Measurements from ENCODE around the gene TMCC1.
A peak's percentile ranks its signal among the peaks of the same experiment; 100 is the strongest.
"Not testable (repeated sequence)": the region's sequence is repeated elsewhere in the genome, so short reads cannot be mapped to it uniquely, and the experiment has no call there.

Gene TMCC1

DNA sequence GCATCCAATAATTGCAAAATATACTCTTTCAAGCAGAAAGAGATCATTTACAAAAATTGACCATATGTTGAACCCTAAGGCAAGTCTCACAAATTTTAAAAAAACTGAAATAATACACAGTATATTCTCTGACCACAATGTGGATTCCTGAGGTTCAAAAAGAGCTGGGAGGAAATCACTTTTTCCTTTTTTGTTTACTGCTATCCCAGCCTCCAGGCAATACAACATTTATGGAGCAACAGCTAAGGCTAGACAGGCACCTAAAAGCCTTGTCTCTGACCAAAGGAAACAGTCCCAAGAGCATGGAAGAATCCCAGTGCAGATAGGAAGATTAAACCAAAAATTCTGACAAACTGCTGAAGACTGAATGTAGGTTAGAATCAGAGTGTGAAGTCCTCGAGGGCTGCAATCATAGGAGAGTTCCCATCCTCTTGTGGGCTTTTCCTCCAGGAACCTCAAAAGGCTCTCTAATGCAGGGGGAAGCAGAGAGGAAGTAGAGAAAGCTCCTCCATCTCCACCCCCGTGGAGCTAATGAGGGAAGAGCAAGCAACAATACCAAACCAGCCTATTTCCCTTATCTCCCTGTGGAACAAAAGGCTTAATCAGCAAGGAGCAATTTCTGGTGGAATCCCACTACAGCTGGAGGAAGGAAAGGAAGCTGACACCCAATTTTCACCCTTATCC lies 57.0 kb downstream of the TMCC1 start:
- TF ChIP-seq, protein P1, sequence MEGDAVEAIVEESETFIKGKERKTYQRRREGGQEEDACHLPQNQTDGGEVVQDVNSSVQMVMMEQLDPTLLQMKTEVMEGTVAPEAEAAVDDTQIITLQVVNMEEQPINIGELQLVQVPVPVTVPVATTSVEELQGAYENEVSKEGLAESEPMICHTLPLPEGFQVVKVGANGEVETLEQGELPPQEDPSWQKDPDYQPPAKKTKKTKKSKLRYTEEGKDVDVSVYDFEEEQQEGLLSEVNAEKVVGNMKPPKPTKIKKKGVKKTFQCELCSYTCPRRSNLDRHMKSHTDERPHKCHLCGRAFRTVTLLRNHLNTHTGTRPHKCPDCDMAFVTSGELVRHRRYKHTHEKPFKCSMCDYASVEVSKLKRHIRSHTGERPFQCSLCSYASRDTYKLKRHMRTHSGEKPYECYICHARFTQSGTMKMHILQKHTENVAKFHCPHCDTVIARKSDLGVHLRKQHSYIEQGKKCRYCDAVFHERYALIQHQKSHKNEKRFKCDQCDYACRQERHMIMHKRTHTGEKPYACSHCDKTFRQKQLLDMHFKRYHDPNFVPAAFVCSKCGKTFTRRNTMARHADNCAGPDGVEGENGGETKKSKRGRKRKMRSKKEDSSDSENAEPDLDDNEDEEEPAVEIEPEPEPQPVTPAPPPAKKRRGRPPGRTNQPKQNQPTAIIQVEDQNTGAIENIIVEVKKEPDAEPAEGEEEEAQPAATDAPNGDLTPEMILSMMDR (IDR thresholded peaks at IDR 0.05; ENCODE audit: insufficient read depth, low read depth, low read length, missing control alignments), result no peak
- H3K4me3 ChIP-seq (ENCODE audit: low read length), result no peak overlapping the region
- no peak for DNase-seq (ENCODE audit: low read depth)

DNA sequence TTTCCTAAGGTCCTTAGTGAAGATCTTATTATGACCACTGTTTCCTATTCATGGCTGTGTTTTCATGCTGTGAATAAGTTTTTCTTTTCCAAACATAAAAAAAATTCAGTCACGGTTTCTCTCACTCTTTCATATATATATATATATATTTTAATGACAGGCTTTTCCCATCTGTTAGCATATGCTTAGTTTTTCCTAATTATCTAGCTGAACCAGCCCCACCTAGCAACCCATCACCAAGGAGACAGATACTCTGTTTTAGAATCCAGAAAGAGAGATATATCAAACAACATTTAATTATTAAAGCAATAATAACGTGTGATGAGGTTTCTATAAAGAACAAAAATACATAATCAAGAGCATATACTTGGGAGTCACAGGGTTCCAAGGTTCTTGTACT lies 58.3 kb downstream of the TMCC1 start:
- H3K4me3 ChIP-seq (ENCODE audit: low read length), result no peak overlapping the region
- no peak for DNase-seq (ENCODE audit: low read depth)
- TF ChIP-seq, protein P1 (IDR thresholded peaks at IDR 0.05; ENCODE audit: insufficient read depth, low read depth, low read length, missing control alignments), result no peak

DNA sequence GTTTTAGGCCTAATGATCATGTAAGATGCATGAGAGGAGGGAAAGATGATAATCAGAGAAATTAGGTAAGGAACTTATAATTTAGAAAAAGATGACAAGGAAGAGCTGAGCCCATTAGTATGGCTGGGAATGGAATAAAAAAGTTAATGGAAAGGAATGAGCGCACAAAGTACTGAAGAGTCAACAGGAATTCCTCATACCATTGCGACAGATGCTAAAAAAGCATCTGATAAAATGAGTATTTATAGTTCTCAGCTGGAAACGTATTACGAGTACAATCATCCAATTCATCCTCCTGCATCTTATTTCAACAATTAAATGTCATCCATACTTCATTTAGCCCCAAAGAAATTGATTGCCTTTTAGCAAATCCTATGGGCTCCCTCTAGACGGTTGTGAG lies 58.9 kb downstream of the TMCC1 start:
- no peak overlapping the region for H3K4me3 ChIP-seq (ENCODE audit: low read length)
- DNase-seq (ENCODE audit: low read depth), result no peak
- TF ChIP-seq, protein P1 (IDR thresholded peaks at IDR 0.05; ENCODE audit: insufficient read depth, low read depth, low read length, missing control alignments), result no peak

DNA sequence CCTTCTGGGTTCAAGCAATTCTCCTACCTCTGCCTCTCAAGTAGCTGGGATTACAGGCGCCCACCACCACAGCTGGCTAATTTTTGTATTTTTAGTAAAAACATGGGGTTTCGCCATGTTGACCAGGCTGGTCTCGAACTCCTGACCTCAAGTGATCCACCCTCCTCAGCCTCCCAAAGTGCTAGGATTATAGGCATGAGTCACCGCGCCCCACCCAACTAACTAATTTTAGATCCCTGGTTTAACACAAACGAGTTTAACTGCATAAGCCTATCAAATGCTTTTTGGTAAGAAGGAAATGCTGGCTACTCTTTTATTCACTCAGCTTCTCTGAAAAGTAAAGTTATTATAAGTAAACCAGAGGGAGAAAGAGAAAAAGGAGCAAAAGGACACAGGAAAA lies 61.6 kb downstream of the TMCC1 start:
- DNase-seq (ENCODE audit: low read depth), result peak; percentile 41

DNA sequence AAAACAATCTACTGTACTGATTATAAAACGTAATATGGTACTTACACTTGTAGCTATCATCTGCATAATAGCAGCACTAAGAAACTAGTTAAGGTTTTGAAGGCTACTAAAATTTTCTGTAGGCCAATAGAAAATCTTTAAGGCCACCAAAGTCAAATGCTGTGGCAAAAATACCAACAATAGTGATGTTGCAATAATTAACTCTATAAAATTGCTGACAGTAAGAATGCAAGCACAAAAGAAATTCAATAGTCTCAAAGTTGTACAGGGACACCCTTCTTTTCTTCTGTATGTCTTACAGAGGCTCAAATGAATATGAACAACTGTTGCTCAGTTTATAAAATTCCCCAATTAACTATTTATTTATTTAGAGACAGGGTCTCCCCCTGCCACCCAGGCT lies 62.0 kb downstream of the TMCC1 start:
- no peak overlapping the region for H3K4me3 ChIP-seq (ENCODE audit: low read length)
- TF ChIP-seq, protein P1 (IDR thresholded peaks at IDR 0.05; ENCODE audit: insufficient read depth, low read depth, low read length, missing control alignments), result no peak
- DNase-seq (ENCODE audit: low read depth), result no peak

More for the DNA sequence above, 61.6 kb downstream of the TMCC1 start:
- not testable (repeated sequence) for H3K4me3 ChIP-seq (ENCODE audit: low read length)

DNA sequence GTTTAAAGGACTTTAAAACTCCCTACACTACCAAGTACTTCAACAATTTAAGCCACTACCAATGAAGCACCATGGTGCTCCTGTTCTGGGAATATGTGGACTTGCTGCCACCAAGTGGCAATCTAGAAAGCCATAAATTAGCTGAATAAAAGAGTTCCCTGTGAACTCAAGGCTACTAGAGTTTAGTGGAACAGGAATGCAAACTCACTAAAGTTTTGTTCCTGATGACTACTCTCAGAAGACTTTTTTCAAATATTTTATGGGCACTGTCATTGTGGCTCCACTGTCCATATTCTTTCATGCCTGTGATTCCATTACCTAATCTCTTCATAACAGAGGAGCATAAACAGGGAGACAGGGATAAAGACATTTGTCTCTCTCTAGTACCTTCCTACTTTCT lies 63.9 kb downstream of the TMCC1 start:
- TF ChIP-seq, protein P1 (IDR thresholded peaks at IDR 0.05; ENCODE audit: insufficient read depth, low read depth, low read length, missing control alignments), result peak; percentile 70
- no peak overlapping the region for H3K4me3 ChIP-seq (ENCODE audit: low read length)
- DNase-seq (ENCODE audit: low read depth), result peak; percentile 84

DNA sequence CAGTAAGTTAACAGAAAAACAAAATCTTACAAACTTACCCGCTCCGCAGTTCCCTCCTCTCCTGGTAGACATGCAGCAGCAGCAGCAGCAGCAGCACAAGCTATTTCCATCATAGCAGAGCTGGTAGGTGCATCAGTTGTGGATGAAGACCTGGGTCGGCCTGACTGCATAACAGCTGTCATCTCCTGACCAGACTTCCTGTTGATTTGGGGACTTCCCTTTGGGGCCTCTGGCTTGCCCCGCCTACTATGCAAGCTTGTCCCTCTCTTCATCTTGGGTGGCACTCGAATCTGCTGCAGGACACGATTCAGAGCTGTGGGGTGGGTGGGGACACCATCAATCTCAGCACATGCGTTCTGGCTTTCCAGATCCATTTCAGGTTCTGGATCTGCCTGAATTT lies 65.7 kb downstream of the TMCC1 start:
- no peak overlapping the region for H3K4me3 ChIP-seq (ENCODE audit: low read length)
- no peak for DNase-seq (ENCODE audit: low read depth)
- TF ChIP-seq, protein P1 (IDR thresholded peaks at IDR 0.05; ENCODE audit: insufficient read depth, low read depth, low read length, missing control alignments), result no peak
